Right atrium auricular region (tissue), 2 donors: Measurements from ENCODE around the gene SUMF1. TPM values are rescaled to one million over a fixed set of nuclear protein-coding genes. Genes with fewer than 3 reads are reported as not detected.

ENCODE experiments used
- DNase-seq: peaks from one replicate; pipeline ENCODE4 v3.0.0-alpha.2; 2019; ENCODE audit warnings: low spot score
- H3K27ac ChIP-seq, 2 donors: fragments of 200-600 bp; sonication (generic); 1 replicate in 1 of 2; 2 replicates in 1 of 2; pipeline ENCODE4 v1.5.1; 2016 to 2019
- H3K27me3 ChIP-seq, 2 donors: fragments of 200-600 bp; sonication (generic); one replicate each; pipeline versions ENCODE4 v1.5.1 to v1.6.0; 2017 to 2019
- H3K36me3 ChIP-seq: fragments of 200-600 bp; sonication (generic); one replicate; pipeline ENCODE4 v1.5.1; 2016
- H3K4me1 ChIP-seq, 2 donors: fragments of 200-600 bp; sonication (generic); one replicate each; pipeline versions ENCODE4 v1.5.1 to v1.6.0; 2017 to 2019
- H3K4me3 ChIP-seq, 2 donors: fragments of 200-600 bp; sonication (generic); 1 replicate in 1 of 2; 2 replicates in 1 of 2; pipeline ENCODE4 v1.5.1; 2017 to 2019; ENCODE audit warnings: mild to moderate bottlenecking in 1 of 2, moderate library complexity in 1 of 2
- H3K9me3 ChIP-seq, 2 donors: fragments of 200-600 bp; sonication (generic); one replicate each; pipeline ENCODE4 v1.5.1; 2019
- CTCF ChIP-seq, 2 donors: fragments of 200-600 bp; sonication (generic); IDR thresholded peaks; one replicate each; pipeline ENCODE4 v1.5.1; 2019; ENCODE audit warnings: antibody characterized with exemption in 2 of 2
- total RNA-seq, 2 donors: library from RNA; depleted of rRNA; stranded (reverse); fragments of >200 nt; gene quantifications; one replicate each; pipeline ENCODE4 v1.1.0, GENCODE V29; 2016

Gene SUMF1
- total RNA-seq, 2 donors from 2014 or later: 12.1 to 22.6 TPM

GRCh38 chr3:4376499-4376898 is 90.6 kb downstream of the SUMF1 start:
- Histone ChIP-seq H3K9me3 (peaks cover 5 to 22% of the 10 kb centered on the region in 2 donors), H3K27ac (no peak overlapping the region), H3K4me3 (no peak overlapping the region), H3K36me3 (no peaks in the 10 kb centered on the region), H3K27me3 (no peaks in the 10 kb centered on the region), H3K4me1 (no peaks in the 10 kb centered on the region)
- no peak for DNase-seq
- TF ChIP-seq CTCF (IDR thresholded peaks at IDR 0.05): no peak

DNA sequence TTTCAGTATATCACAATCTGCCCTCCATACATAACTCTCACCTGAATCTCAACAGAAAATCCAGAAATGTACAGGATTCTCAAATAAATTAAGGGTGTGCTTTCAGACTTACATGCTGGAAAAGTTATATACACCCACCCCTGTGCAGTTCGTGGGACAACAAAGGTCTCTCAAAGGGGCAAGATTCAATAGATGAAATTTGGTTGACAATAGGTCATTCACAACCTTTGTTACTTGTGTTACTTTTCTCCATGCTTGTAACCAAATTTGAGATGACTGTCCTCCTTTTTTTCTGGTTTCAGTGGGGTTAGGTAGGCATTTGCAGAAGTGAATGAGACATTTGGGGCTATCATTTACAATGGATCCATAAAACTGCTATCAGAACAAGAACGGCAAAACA is 91.2 kb downstream of the SUMF1 start:
- no peak for DNase-seq
- Histone ChIP-seq H3K4me1 (no peaks in the 10 kb centered on the region), H3K27ac (no peak overlapping the region), H3K36me3 (no peaks in the 10 kb centered on the region), H3K4me3 (no peak overlapping the region), H3K9me3 (peaks cover 5 to 22% of the 10 kb centered on the region in 2 donors), H3K27me3 (no peaks in the 10 kb centered on the region)
- no peak for TF ChIP-seq CTCF (IDR thresholded peaks at IDR 0.05)

- no peaks in the 10 kb centered on the region for H3K27me3 ChIP-seq
Observed at GRCh38 chr3:4373669-4374068, 93.4 kb downstream of the SUMF1 start.

DNA sequence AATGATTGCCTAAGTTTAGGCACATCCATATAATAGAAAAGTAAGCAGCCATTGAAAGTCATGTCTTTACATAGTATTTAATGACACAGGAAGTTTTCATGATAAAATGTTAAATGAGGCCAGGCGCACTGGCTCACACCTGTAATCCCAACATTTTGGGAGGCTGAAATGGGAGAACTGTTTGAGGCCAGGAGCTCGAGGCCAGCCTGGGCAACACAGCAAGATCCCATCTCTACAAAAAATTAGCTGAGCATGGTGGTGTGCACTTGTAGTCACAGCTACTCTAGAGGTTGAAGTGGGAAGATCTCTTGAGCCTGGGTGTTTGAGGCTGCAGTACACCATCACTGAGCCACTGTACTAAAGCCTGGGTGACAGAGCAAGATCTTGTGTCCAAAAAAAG is 104.5 kb downstream of the SUMF1 start:
- Histone ChIP-seq H3K27me3 (no peaks in the 10 kb centered on the region), H3K4me3 (no peak overlapping the region), H3K4me1 (no peaks in the 10 kb centered on the region), H3K9me3 (no peaks in the 10 kb centered on the region), H3K36me3 (no peaks in the 10 kb centered on the region), H3K27ac (no peak overlapping the region)
- TF ChIP-seq CTCF (IDR thresholded peaks at IDR 0.05): no peak
- DNase-seq: no peak

More at GRCh38 chr3:4373669-4374068, 93.4 kb downstream of the SUMF1 start:
- no peaks in the 10 kb centered on the region for H3K4me1 ChIP-seq
- no peak for TF ChIP-seq CTCF (IDR thresholded peaks at IDR 0.05)
- H3K9me3 ChIP-seq: peaks cover 5 to 22% of the 10 kb centered on the region in 2 donors
- H3K27ac ChIP-seq: no peak overlapping the region
- H3K4me3 ChIP-seq: no peak overlapping the region
- no peaks in the 10 kb centered on the region for H3K36me3 ChIP-seq
- DNase-seq: no peak

- Histone ChIP-seq H3K36me3 (no peaks in the 10 kb centered on the region), H3K9me3 (no peaks in the 10 kb centered on the region), H3K4me3 (no peak overlapping the region), H3K27ac (no peak overlapping the region), H3K27me3 (no peaks in the 10 kb centered on the region), H3K4me1 (peaks cover 0 to under 1% of the 10 kb centered on the region in 2 donors)
- no peak for TF ChIP-seq CTCF (IDR thresholded peaks at IDR 0.05)
- no peak for DNase-seq
Observed at GRCh38 chr3:4360817-4361216, 106.3 kb downstream of the SUMF1 start.

GRCh38 chr3:4359805-4360502 is 107.1 kb downstream of the SUMF1 start:
- TF ChIP-seq CTCF (IDR thresholded peaks at IDR 0.05): no peak
- Histone ChIP-seq H3K9me3 (no peaks in the 10 kb centered on the region), H3K27ac (no peak overlapping the region)

More at GRCh38 chr3:4359805-4360502, 107.1 kb downstream of the SUMF1 start:
- Histone ChIP-seq H3K36me3 (no peaks in the 10 kb centered on the region), H3K4me3 (no peak overlapping the region), H3K4me1 (peaks cover 0 to 9% of the 10 kb centered on the region in 2 donors), H3K27me3 (no peaks in the 10 kb centered on the region)
- DNase-seq: no peak
